GM19324 (cell line): ENCODE measurements around the gene MLC1.

ENCODE experiments used
- ATAC-seq: cut with Tn5 transposase; IDR thresholded peaks from one replicate; pipeline ENCODE4 v1.9.1; 2021; ENCODE audit warnings: mild to moderate bottlenecking, moderate library complexity; ENCODE audit not compliant: unreplicated experiment, low FRiP score

MLC1 gene

DNA sequence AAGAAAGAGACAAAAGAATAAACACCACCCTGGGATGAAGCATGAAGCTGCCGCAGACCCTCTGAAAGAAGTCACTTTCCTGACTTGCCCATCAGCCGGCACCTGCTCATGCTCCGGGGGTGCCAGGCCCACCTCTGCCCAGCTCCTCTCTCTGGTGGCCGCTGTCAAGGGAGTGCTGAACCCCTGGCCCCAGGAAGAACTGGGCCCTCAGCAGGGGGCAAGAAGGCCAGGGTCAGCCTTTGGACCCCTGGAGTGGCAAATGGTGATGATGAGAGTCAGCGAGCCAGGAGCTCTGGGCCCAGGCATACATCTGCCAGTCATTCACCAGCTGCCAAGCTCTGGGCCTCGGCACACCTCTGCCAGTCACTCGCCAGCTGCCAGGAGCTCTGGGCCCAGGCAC is 44.5 kb downstream of the MLC1 start:
- ATAC-seq = no peak

DNA sequence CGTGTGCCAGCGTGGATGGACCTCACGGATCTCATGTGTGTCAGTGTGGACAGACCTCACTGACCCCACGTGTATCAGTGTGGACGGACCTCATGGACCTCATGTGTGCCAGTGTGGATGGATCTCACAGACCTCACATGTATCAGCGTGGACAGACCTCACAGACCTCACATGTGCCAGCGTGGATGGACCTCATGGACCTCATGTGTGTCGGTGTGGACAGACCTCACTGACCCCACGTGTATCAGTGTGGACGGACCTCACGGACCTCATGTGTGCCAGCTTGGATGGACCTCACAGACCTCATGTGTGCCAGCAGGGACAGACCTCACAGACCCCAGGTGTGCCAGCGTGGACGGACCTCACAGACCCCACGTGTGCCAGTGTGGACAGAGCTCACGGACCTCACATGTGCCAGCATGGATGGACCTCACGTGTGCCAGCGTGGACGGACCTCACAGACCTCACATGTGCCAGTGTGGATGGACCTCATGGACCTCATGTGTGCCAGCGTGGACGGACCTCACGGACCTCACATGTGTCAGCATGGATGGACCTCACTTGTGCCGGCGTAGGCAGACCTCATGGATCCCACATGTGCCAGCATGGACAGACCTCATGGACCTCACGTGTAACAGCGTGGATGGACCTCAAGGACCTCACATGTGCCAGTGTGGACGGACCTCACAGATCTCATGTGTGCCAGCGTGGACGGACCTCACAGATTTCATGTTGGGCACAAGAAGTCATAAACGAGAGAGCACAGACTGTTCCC is 45.4 kb downstream of the MLC1 start:
- no peak for ATAC-seq

DNA sequence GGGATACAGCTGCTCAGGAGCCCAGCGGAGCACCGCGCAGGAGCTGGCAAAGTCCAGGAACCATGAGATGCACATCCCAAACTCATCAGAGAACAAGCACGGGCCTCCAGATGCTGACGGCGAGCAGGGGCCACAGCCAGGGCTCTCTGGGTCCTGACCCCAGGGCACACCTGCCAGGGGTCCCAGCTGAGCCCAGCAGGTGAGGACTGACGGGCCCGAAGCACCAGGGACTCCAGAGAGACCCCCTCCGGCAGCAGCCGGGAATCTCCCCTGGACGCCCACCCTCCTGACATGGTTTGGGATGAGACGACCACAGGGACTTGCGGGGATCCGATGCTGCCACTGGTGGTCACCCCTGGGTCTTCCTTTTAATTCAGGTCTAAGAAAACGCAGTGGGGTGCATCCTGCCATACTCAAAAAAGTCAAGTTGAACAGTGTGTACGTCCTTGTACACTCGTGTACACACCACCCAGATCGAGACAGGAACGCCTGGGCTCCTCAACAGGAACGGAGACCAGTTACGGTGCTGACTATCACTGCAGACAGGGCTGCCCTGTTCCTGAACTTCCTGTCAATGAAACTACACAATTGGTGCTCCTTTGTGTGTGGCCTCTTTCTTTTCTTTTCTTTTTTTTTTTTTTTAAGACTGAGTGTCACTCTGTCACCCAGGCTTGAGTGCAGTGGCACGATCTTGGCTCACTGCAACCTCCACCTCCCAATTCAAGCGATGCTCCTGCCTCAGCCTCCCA is 49.1 kb downstream of the MLC1 start:
- no peak for ATAC-seq

DNA sequence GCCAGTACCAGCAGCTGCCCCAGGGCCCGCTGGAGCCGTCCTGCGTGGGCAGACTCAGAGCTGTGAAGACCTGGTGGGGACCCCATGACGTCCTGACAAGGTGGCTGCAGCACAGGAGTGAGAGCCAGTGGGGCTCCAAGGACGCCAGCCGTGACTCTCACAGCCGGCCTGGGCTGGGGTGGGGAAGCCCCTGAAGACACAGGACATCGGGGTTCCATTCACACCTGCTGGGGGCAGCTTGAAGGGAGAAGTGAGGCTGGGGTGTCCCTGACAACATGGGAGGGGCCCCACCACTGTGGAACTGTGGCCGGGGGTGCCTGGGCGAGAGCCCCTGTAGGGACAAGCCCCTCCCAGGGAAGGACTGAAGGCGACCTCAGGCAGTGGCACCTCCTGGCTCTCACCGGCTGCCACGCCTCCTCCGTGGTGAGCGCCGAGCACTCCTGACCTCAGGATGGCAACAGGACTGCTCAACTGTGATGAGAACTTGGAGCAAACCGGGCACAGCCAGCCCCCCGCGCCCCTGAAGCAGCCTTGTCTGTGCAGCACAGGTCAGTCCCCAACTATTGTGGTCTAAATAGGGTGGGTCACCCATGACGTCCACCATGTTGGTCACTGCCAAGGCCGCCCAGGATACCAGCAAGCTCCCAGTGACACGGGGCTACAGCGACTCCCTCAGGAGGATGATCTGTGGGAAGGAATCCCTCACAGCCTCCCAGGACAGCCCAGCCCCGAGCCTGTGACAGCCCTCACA is 49.9 kb downstream of the MLC1 start:
- ATAC-seq = no peak

DNA sequence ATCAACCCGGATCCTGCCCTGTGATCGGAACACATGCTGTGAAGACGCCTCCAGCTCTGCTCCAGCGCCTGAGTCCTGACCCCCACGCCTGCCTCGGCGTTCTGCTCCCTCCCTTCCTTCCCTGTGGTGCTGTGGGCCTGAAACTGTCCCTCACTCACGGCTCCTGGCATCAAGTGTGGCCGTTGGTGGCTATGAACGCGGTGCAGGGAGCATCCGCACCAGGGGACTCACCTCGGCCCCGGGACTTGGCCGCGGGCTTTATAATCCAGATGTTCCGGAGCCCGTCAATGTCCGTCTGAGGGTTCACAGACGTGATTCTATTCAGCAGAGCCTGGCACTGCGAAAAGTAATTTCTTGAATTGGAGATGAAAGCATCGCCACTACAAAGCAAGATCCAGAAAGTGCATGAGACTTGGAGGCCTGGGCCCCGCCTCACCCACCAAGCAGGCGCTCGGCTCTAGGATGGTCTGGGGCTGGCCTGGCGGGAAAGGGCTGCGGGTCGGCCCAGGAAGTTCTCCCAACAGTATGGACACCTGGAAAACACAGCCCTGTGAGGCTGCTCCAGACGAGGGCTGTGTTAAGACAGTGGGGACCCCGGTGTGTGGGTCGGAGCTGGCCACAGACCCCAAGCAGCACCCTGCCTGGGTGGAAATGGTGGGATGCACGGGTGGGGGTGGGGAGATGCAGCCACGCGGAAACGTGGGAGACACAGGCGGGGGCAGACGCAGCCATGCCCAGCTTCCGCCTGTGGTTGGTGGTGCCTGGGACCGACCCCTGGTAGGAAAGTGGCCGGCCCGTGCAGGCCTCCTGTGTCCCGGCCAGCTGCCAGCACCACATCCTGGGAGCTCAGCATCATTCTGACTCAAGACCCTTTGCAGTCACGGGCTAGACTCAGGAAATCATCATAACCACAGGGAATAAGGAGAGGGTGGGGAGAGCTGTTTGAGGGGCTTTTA is 50.8 kb downstream of the MLC1 start:
- no peak for ATAC-seq

DNA sequence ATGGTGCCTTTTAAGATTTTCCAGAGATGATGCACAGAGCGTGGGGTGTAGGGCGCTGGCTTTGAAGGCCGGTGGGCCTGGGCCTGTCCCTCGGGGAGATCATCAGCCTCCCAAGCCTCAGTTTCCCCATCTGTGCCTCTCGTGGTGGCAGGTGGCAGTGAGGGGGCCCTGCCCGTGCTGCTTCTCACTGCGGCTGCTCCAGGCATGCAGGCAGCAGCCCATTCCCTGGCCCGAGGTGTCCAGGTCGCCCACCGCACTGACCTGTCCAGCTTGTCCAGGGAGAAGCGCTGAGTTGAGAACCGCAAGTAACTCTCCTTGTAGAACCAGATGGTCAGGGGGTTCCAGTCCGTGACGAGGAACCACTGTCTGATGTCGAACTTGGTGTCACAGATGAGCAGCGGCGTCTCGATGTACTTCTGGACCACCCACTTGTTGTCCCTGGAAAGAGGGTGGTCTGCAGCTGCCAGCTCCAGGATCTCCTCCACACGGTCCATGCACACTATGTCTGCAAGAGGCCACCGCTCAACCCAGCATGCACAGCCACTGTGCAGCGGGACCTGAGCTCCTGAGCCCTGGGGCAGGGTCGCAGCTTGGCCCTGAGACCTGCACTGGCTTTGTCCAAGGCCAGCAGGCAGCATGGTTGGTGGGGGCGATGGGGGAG is 52.2 kb downstream of the MLC1 start:
- no peak for ATAC-seq

DNA sequence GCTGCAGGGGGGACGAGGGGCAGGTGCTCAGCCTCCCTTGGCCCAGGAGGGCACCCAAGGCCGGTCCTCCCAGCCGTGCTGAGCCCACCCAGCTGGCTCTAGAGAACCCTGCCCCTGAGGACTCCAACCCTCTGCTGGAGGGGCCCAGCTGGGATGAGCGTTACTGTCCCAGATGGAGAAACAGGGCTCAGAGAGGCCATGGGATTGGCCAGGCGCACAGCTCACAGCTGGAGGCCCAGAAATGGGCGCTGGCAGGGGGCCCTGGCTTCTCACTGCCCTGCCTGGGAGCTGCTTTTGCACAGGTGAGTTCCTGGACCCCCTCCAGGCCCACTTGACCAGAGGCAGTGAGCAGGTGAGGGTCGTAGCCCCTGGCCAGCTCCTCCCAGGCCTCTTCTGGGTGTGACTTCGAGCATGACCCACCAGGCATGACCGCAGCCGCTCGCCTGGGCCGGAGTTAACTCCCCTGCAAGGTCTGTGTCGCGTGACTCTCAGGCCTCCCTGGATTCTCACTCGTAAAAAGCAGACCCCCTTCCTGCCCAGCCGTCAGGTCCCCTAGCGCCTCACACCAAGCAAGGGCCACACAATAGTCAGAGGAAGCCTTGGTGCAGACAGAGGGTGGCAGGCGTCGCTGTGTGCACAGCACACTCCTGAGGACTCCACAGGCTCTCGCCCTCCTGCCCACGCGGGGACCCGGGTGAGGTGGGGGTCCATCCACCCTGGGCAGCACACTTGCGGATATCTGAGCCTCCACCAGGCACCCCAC is 52.9 kb downstream of the MLC1 start:
- no peak for ATAC-seq

DNA sequence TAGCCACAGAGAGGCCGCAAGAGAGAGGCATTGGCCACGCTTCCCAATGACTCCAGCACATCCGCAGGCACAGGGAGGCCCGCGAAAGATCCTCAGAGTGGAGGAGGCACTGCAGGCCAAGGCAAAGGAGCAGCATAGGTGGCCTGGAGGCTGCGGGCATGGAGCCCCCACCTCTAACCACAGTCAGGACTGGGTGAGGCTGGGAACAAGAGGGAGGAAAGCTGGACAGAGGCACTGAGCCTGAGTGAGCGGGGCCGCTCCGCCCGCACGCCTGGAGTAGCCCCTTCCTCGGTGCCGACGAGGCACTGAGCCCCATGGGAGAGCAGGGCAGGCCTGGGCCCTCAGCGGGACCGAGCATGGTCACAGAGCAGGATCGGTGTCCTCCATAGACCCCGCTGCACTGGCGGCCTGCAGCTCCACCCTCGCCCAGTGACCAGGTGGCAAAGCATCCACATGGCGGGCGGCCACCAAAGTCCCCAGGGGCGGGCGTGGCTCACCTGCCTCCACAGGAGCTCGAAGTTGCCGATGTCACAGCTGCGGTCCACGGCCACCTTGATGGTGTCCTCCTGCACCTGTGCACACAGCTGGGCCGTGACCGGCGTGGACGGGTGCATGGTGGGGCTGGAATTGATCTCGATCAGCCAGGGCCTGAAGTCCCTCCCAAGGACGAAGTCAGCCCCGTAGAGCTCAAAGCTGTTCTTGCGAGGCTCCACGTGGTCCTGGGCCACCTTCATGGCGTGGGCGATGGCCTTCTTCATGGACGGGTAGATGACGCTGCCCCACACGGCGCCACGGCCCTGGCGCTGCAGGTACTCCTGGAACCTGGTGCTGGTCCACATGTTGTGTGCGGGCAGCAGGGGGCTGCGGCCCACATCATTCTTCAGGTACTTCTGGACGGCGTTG is 53.8 kb downstream of the MLC1 start:
- no peak for ATAC-seq

DNA sequence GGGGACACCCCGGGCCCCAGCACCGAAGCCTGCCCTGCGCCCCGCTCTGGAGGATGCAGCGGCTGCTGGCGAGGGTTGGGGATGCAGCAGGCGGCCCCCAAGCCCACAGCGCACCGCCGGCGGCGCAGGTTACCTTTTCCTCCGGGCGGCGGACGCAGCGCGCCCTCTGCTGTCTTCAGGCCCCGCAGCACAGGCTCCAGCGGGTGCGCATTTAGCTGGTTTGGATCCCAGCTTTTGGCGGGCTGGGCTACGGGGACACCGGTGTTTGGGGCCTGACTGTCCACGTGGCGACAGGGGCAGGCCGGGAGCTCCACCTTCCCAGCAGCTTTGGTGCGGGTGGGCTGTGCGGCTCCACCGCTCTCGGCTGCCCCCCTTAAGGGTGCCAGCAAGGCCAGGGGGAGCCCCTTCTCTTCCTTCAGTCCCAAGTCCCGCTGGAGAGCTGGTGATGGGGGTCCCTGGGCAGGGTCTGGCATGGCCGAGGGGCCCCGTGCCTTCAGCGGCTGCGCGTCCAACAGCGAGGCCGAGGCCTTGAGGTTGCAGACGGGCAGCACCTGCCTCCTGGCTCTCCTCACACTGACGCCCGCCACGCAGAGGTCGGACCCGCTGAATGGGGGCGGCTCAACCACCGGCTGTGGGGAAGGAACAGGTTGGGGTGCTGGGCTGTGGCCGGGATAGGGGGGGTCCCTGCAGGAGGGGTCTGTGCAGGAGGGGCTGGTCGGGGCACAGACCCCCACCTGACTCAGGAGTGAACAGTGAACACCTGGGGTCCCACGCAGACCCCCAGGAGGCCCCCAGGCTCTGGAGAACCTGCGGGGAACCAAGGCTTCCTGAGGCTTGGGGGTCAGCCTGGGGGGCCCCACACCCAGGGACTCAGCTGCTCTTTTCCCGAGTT is 54.7 kb downstream of the MLC1 start:
- no peak for ATAC-seq

DNA sequence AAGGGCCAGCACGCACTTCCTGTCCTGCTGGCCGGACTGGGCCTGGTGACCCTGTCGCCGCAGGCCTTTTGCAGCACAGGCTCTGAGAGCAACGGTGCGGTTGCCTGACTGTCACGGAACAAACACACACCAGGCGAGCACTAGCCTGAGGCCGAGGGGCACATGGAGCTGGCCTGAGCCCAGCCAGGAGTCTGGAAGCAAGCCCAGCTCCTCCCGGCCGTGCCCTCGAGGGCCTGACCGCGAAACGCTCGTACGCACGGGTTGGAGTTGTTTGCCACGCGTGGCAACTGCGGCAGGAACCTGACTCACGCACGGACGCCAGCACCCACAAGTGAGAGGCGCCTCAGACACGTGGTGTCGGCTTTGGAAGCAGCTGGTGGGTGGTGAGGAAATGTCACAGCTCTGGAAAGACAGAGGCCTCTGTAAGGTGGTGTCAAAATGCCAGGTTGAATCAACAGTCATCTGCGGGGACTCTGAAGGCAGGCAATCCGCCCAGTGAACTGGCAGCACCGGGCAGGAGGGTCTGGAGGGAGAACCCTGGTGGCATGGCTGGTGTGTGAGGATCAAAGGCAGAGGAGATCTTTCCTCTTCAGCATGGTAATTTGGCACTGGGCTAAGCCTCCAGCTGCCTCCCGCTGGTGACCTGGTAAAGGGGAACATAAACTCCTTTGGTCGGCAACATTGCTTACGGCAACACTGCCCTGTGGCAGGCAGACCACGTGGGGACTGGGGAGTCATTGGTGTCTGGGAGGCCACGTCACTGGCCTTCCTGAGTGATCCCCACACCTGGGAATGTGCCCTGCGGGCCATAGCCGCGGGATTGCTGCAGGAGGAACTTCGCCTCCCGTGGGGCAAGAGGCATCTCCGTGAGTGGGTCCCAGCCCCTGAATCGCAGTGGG is 57.3 kb downstream of the MLC1 start:
- no peak for ATAC-seq

DNA sequence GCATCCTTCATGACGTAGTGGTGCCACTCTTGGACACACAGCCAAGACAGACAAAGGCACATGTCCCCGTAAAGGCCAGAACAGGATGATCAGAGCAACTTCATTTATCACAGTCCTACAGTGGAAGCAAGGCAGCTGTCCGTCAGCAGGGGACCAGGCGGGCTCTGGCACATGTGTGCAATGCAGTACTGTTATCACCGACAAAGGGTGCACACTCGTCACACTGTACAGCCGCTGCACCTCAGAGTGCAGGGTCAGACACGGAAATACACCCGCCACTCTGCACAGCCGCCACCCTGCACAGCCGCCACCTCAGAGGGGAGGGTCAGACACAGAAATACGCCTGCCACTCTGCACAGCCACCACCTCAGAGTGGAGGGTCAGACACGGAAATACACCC is 59.2 kb downstream of the MLC1 start:
- ATAC-seq = no peak

DNA sequence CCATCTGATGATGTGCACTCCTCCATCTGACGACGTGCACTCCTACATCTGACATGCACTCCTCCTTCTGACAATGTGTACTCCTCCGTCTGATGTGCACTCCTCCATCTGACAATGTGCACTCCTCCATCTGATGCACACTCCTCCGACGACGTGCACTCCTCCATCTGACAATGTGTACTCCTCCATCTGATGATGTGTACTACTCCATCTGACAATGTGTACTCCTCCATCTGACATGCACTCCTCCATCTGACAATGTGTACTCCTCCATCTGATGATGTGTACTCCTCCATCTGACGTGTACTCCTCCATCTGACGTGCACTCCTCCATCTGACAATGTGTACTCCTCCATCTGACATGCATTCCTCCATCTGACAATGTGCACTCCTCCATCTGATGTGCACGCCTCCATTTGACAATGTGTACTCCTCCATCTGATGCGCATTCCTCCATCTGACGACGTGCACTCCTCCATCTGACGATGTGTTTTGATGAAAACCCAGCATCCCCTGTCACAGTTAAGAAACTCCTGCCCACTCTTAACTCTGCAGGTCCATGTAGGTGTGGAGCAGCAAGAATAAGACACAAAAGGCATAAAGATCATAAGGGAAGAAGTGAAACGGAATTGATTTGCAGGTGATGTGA is 62.9 kb downstream of the MLC1 start:
- ATAC-seq = no peak

DNA sequence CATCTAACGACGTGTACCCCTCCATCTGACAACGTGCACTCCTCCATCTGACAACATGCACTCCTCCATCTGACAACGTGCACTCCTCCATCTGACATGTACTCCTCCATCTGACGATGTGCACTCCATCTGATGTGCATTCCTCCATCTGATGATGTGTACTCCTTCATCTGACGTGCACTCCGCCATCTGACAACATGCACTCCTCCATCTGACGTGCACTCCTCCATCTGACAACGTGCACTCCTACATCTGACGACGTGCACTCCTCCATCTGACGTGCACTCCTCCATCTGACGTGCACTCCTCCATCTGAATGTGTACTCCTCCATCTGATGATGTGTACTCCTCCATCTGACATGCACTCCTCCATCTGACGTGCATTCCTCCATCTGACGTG is 64.6 kb downstream of the MLC1 start:
- ATAC-seq = no peak

DNA sequence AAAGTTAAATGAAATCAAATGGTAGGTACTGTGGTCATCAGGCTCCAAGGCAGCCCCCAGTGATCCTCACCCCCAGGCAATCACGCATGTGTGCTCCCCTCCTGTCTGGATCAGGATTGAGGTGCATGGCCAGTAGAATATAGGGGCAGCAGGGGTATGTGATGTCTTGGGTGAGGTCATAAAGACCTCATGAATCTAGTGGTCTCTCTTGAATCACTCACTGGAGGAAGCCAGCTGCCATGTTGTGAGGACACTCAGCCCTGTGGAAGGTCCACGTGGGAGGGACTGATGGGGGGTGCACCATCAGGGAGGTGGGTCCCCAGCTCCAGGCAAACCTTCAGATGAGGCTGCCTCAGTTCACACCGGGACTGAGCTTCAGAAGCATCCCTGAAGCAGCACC is 65.9 kb downstream of the MLC1 start:
- ATAC-seq = no peak

DNA sequence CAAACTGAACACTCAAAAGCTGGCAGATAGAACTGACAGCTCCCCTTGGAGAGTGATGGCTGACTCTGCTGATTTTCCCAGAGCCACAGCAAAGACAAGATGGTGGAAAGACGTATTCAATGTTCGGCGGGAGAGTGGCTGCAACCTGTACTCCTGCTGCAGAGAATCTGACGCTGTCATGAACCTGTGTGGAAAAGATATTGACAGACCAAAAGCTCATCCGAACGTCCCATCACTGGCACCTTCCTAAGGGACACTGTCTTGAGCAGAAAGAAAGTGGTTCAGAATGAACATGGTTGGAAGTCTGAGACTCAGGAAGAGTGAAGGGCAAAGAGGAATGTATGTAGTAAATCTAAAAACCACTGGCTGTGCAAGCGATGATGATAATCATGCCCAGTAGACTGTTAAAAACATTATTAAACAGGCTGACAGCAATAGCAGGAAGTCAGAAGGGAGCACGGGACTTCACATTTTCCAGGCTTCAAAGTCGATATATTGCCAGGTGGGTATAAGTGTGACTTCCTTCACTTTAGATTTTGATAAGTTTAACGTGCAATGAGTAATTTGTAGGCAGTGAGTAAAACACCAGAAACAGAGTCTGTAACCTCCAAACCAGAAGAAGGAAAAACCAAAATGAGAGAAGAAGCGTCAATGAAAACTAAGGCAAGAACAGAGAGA is 66.5 kb downstream of the MLC1 start:
- ATAC-seq = no peak
